CD4-positive, alpha-beta T cell treated with Interleukin-10 for 1 hour (primary cell): ENCODE measurements around the gene UMOD.
"Not testable (repeated sequence)": the region's sequence is repeated elsewhere in the genome, so short reads cannot be mapped to it uniquely, and the experiment has no call there.

Experiments used
- DNase-seq: peaks from one replicate; pipeline ENCODE4 v3.0.0-alpha.2; 2020

Gene UMOD

GRCh38 chr16:20363191-20363590 is 10.7 kb upstream of the UMOD start:
- no peak for DNase-seq

- no peak for DNase-seq
Measured at GRCh38 chr16:20359997-20360396, 7.5 kb upstream of the UMOD start.

GRCh38 chr16:20355114-20355782 is 2.7 kb upstream of the UMOD start:
- no peak for DNase-seq

- DNase-seq, result no peak
Measured at GRCh38 chr16:20353379-20353778, 864 bp upstream of the UMOD start.

- DNase-seq, result no peak
Measured at GRCh38 chr16:20349615-20350014, 2.9 kb downstream of the UMOD start.

GRCh38 chr16:20348365-20349185 is 3.9 kb downstream of the UMOD start:
- no peak for DNase-seq

- DNase-seq, result no peak
Measured at GRCh38 chr16:20347666-20348364, 4.7 kb downstream of the UMOD start.

- no peak for DNase-seq
Measured at GRCh38 chr16:20344611-20345010, 7.9 kb downstream of the UMOD start.

- DNase-seq, result no peak
Measured at GRCh38 chr16:20339744-20340143, 12.8 kb downstream of the UMOD start.

GRCh38 chr16:20336955-20337354 is 15.6 kb downstream of the UMOD start:
- DNase-seq, result no peak

- DNase-seq, result no peak
Measured at GRCh38 chr16:20334396-20334795, 18.1 kb downstream of the UMOD start.

GRCh38 chr16:20333120-20333519 is 19.4 kb downstream of the UMOD start:
- DNase-seq, result no peak

GRCh38 chr16:20332411-20332810 is 20.1 kb downstream of the UMOD start:
- DNase-seq, result no peak

- no peak for DNase-seq
Measured at GRCh38 chr16:20331635-20332034, 20.9 kb downstream of the UMOD start.

- DNase-seq, result no peak
Measured at GRCh38 chr16:20329392-20330138, 22.9 kb downstream of the UMOD start.

- no peak for DNase-seq
Measured at GRCh38 chr16:20327444-20328041, 25.0 kb downstream of the UMOD start, which contains the start of gene GP2. Gene GP2 (minus strand): TSS chr16:20327513. CDS start chr16:20326431, 1,082 bp downstream.

- DNase-seq, result no peak
Measured at GRCh38 chr16:20326321-20326720, 26.2 kb downstream of the UMOD start.

- no peak for DNase-seq
Measured at GRCh38 chr16:20325005-20325404, 27.5 kb downstream of the UMOD start.

GRCh38 chr16:20323591-20324117 is 28.9 kb downstream of the UMOD start:
- no peak for DNase-seq

- DNase-seq, result no peak
Measured at GRCh38 chr16:20322696-20323095, 29.8 kb downstream of the UMOD start.

GRCh38 chr16:20321671-20322070 is 30.8 kb downstream of the UMOD start:
- DNase-seq, result no peak

GRCh38 chr16:20321051-20321450 is 31.5 kb downstream of the UMOD start:
- DNase-seq, result not testable (repeated sequence)
